ENCODE measurements around the gene LFNG.

LFNG gene, protein sequence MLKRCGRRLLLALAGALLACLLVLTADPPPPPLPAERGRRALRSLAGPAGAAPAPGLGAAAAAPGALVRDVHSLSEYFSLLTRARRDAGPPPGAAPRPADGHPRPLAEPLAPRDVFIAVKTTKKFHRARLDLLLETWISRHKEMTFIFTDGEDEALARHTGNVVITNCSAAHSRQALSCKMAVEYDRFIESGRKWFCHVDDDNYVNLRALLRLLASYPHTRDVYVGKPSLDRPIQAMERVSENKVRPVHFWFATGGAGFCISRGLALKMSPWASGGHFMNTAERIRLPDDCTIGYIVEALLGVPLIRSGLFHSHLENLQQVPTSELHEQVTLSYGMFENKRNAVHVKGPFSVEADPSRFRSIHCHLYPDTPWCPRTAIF

DNA sequence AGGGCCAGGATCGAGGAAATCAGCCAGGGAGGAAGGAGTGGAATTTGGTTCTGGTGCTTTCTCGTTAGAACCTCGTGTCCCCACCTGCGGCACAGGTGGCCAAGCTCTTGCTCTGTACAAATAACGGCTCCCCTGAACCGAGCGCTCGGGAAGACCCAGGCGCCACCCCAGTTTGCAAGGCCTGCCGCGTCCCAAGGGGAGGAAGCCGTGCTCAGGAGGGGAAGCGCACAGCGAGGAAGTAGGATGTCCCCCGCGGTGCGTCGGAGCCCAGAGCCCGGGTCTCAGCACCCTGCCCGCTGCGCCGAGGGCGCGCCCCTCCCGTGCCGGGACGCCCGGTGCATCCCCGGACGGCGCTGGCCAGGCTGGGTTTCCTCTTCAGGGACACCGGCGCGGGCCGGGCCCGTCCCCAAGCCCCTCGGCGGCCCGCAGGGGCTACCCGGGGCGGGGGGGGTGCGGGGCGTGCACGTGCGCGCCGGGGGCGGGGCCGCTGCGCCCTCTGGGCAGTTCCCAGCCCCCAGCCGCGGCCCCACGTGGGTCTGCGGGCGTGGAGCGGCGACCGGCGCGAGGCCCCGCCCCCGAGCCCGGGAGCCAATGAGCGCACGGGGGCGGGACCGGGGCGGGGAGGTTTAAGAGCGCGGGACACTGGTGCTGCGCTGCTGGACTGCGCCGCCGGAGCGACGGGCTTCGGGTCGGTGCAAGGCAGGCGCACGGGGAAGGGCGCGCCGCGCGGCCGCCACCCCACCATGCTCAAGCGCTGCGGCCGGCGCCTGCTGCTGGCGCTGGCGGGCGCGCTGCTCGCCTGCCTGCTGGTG lies at the start of gene LFNG:
Gene LFNG, plus strand, starts transcription at position 656 of the 812 bp plus-strand sequence. Its CDS starts 88 bp downstream, at position 744.
- peak; percentile 78 for DNase-seq (ENCODE audit: low read depth)

- DNase-seq (ENCODE audit: low read depth): no peak
Observed at GRCh38 chr7:2470204-2471021, 49.2 kb upstream of the LFNG start.

DNA sequence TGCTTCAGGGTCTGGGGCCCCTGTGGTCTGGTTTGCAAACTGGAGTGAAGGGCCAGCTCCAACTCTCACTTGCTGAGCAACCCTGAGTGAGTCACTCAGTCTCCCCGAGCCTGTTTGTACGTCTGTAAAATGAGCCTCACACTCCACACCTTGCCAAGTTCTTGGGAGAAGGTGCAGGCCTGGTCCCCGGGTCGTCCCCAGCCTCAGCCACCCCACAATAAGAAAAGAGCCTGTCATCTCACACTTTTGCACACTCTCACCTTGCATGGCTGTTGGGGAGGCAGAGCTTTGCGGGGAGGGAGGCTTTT lies 48.6 kb upstream of the LFNG start:
- no peak for DNase-seq (ENCODE audit: low read depth)

DNA sequence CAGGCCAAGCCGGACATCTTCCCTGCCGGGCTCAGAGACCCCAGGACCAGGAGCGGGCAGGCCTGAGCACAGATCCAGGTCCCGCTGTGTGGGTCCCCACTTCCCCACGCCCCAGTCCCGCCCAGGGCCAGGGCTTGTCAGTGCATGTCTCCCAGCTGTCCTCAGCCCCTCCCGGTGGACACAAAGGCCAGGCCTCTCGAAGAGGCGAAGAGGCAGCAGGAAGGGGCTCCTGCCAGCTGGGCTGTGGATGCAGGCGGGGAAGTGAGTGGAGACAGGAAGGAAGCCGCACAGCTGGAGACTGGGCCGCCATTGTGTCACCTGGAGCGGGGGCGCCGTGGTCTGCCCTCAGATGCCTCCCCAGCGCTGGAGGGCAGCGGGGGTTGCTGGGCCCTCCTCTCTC lies 48.2 kb upstream of the LFNG start:
- no peak for DNase-seq (ENCODE audit: low read depth)

GRCh38 chr7:2472739-2473138 lies 46.8 kb upstream of the LFNG start:
- no peak for DNase-seq (ENCODE audit: low read depth)

GRCh38 chr7:2473496-2474180 lies 45.9 kb upstream of the LFNG start:
- DNase-seq (ENCODE audit: low read depth): no peak

- DNase-seq (ENCODE audit: low read depth): no peak
Observed at GRCh38 chr7:2474224-2474623, 45.4 kb upstream of the LFNG start.

GRCh38 chr7:2474813-2475677 lies 44.5 kb upstream of the LFNG start:
- DNase-seq (ENCODE audit: low read depth): no peak

DNA sequence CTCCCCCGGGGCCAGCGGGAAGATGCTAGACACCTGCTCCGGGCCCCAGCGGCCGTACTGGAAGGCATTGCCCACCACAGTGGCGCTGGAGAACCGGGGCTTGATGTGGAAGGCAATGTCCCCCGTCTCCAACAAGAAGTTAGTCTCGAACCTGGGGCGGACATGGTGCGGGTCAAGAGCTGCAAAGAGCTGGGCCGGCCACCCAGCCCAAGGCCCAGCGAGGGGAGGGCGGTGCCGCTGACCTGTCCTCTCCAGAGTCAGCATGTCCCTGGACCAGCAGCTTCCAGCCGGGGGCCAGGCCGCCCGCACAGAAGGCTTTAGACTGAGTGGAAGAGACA lies 43.9 kb upstream of the LFNG start:
- no peak for DNase-seq (ENCODE audit: low read depth)

DNA sequence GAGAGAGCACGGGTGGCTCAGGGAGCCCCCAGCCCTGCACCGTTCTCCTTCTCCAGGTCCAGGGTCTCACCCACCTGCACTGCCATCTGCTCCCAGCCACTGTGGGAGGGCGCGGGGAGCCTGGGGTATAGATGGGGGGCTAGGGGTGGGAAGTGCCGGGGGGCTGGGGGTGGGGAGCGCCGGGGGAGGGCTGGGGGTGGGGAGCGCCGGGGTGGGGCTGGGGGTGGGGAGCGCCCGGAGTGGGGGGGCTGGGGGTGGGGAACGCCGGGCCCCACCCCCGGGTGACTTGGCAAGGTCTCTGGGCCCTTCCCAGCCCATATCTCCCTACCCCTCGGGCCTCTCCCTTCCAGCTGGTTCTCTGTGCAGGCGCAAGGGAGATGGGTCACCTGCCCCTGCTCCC lies 43.3 kb upstream of the LFNG start, which contains the start of gene GRIFIN:
Gene GRIFIN, minus strand, starts transcription at position 101 of the 400 bp plus-strand sequence. Its CDS starts 15 bp downstream, at position 86.
- no peak for DNase-seq (ENCODE audit: low read depth)

GRCh38 chr7:2476776-2477446 lies 42.7 kb upstream of the LFNG start:
- DNase-seq (ENCODE audit: low read depth): no peak

DNA sequence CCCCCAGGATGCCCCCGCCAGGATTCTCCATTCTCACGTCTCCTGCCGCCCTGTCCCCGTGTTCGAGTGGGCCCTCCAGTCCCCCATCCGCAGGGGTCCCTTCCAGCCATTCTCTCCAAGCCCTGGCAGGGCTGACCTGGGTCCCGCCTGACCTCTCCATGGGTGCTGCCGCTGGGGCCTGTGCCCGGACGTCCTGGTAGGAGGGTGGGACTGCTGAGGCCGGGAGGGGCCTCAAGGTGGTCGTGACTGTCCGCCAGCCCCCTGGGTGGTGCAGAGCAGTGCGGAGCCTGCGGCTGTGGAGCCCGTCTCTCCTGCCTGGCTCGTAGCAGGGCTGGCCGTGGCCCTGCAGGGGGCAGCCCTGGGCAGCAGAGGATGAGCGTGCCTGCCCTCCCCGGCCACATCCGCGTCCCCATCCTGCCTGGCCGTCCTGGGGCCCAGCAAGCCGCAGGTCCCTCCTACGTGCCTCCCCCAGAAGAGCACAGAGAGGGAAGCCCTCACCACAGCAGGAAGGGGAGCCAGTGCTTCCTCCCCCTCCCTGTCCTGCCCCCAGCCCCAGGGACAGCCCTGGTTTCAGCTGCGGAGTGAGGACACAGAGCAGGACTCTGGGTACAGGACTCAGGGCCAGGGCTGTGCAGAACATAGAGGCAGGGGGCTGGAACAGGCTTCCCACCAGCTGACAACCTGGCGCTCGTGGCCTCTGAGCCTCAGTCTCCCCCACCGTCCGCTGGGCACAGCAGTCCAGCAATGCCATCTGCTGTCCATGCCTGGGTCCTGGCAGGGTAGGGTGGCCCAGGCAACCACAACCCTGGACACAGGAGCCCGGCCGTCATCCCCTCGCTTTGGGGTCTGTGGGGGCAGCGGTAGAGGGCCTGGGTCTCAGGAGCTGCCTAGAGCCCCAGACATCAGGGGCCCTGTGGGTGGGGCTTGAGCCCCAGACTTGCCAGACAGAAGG lies 41.9 kb upstream of the LFNG start:
- peak; percentile 45 for DNase-seq (ENCODE audit: low read depth)

DNA sequence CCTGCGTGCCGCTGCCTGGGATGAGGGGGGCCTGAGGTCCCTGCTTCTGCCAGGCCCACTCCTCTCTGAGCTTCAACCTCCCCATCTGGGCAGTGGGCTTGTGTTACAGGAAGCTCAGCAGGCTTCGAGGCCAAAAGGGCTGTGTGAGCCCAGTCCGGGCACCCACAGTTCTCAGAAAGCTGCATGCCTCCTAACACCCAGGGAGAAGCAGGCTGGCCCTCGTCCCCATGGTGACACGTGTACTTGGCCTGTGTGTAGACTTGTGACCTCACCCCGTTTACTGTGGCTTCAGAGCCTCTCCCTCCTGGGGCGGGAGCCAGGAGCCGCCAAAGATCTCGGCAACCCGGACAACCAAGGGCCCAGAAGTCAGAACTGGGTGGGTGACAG lies 41.2 kb upstream of the LFNG start:
- DNase-seq (ENCODE audit: low read depth): peak; percentile 46

DNA sequence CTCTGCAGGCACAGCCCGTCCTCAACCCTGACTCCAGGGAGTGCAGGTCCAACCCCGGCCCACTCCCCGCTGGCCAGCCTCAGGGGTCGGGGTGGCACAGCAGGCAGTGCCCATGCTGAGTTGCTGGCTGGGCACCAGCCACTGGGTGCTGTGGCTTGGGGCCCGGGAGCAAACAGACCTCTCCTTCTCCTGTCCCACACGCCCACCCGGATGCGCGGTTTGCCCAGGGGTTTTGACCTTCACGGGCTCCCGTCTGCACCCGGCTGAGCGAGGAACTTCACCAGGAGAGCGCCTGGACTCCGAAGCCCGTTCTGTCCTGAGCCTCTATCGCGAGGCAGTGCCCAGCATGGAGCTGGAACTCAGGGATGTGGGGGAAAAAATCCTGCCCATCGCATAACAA lies 40.8 kb upstream of the LFNG start:
- no peak for DNase-seq (ENCODE audit: low read depth)

- DNase-seq (ENCODE audit: low read depth): no peak
Observed at GRCh38 chr7:2479276-2480069, 40.1 kb upstream of the LFNG start.

GRCh38 chr7:2480070-2480408 lies 39.5 kb upstream of the LFNG start:
- DNase-seq (ENCODE audit: low read depth): no peak

- no peak for DNase-seq (ENCODE audit: low read depth)
Observed at GRCh38 chr7:2481195-2481594, 38.4 kb upstream of the LFNG start.

- no peak for DNase-seq (ENCODE audit: low read depth)
Observed at GRCh38 chr7:2482725-2483451, 36.7 kb upstream of the LFNG start.
